HG02840 (cell line): Measurements from ENCODE around the gene EFHD1.
"Not testable (repeated sequence)": the region's sequence is repeated elsewhere in the genome, so short reads cannot be mapped to it uniquely, and the experiment has no call there.

Experiments used
- ATAC-seq: cut with Tn5 transposase; IDR thresholded peaks from one replicate; pipeline ENCODE4 v1.9.1; 2021; ENCODE audit warnings: mild to moderate bottlenecking, moderate library complexity, moderate number of reproducible peaks; ENCODE audit not compliant: unreplicated experiment, low FRiP score

Gene EFHD1

DNA sequence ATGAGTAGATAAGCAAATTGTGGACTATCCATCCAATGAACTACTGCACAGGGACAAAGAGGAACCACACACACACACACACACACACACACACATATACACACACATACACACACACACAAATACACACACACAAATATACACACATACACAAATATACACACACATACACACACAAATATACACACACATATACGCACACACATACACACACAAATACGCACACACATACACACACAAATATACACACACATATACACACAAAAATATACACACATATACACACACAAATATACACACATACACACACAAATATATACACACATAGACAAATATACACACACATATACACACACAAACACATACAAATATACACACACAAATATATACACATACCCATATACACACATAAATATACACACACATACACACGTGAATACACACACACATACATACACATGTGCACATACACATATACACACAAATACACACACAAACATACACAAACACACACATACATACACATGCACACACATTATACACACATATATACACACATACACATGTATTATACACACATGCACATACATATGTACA is 19.8 kb upstream of the EFHD1 start:
- no peak for ATAC-seq

DNA sequence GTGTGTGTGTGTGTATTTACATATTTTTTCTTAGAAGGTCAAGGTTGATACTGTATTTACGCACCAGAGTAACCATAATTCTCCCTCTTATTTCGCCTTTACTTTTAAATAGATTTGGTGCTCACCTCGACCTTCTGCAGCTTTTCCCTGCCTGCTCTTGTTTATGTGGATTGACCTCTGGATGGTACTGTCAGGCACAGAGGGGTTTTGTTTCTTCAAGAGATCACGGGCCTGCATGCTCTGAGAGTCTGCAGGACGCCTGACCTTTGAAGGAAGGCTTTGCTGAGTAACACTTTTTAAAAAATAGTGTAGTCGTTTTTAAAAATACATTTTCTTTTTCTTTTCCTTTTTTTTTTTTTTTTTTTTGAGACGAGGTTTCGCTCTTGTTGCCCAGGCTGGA is 18.1 kb upstream of the EFHD1 start:
- no peak for ATAC-seq

DNA sequence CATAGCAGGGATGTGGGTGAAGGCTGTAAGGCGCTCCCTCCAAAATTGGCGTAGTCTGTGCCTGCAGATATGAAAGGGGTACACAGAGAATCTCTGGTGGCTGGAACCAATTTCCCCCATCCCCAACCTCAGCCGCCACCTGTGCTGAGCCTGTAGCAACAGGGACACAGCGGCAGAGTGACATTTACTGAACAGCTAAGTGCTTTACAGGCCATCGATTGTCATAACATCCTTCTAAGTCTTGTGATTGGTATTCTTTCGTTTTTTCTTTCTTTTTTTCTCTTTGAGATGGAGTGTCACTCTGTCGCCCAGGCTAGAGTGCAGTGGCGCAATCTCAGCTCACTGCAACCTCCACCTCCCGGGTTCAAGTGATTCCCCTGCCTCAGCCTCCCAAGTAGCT is 12.2 kb upstream of the EFHD1 start:
- ATAC-seq = no peak

DNA sequence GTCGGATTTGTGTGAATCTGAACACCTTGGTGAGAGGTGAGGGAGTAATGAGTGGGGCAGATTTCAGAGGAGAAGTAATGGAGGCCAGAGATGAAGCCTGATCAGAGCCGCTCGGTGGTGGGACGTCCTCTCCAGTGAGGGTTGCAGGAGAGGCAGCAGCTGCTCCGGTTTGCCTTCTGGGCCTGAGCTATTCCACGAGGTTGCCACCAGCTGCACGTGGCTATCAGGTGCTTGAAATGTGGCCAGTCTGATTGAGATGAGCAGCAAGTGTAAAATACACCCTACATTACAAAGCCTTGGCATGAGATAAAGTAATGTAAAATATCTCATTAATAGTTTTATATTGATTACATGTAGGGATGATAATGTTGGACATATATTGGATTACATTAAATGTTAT is 10.8 kb upstream of the EFHD1 start:
- no peak for ATAC-seq

DNA sequence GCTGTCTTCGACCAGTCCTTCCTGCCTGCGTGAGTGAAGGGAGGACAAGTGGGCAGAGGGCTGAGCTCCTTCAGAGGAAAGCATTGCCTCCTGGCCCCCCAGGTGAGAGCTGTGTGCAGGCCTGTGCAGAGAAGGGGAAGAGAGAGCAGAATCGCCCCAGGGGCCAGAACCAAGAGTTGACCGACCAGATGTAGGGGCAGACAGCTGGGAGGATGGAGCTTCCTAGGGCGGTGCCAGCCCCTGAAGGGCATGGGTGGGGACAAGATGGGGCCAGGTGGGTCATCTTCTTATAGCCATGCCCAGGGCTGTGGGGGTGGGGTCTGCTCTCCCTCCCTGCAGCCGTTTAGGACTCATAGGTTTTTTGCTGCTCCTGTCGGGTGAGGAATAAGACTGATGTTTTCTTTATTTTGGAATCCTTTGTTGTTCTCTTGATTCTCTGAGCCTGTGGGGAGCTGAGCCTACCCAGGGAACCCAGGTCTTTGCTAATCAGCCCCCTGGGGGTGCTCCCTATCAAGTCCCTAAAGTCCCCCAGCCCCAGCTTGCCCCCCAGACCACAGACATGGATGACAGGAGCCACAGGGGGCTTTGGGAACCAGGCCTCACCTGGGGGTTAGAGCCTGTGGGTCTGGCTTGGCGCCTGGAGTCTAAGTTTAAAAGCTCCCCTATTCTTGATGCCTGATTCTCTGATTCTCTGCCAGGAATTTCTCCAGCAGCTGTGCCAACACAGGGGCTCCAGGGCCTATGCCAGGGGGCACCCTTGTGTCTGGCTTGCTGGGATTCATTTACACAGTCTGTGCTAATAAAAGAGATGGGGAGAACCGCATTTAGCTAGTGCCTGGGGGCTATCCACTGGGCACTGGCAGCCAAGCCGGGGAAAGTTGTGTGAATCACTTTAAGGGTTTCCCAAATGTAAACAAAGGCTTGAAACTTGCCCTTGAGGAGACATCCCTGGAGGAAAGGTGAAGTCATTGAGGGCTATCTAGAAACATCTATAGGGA is 9.3 kb upstream of the EFHD1 start:
- ATAC-seq = no peak

DNA sequence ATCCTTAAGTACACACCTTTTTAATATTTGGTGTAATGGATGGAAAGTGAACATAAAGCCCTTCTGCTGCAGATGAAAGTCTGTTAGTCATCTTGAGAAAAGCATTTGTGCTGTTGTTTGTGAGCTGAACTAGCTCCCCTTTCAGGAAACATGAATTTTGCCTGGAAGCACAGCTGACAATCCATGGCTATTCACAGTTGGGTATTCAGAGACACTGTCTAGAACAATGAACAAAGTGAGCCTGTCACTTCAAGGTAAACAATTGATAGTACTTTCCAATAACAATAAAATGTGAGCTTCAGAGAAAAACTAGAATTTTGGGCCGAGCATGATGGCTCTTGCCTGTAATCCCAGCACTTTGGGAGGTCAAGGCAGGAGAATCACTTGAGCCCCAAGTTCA is 6.8 kb upstream of the EFHD1 start:
- ATAC-seq = no peak

DNA sequence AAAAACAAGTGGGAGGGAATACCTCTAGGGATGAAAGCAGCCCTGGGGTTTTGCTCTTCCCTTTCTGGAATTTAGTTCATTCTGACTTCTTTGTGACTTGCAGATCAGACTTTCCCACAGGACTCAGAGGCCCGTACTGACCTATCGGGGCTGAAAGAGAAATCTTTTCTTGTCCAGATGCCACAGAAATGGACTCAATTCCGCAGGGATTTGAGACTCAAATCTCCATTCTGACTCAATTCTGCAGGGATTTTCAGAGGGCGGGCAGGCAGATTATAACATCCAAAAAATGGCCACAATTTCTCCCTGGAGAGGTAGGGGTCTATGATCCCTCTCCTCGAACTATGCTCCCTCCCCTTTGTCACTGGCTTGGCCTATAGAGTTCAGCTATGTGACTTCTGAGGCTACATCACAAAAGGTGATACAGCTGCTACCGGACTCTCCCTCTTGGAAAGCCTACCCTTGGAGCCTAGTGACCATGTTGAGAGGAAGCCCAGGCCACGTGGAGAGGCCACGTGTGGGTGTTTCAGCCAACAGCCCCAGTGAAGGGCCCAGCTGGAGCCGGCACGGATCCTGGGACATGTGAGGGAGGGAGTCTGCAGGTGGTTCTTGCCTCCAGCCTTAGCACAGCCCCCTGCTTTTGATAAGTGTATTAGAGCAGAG is 4.8 kb upstream of the EFHD1 start:
- no peak for ATAC-seq

DNA sequence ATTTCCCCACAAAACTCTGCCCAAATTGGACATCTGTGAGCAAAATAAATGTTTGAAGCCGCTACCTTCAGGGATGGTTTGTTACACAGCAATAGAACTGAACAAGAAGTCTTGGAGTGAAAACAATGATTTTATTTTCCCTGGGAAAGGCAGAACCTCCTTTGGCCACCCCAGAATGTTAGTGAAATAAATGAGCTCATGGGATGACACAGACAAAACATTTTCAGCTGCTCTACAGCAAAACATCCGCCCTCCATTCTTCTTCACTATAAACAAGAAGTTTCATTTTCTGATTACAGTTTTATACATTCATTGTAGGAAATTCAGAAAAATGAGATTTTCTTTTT is 4.3 kb upstream of the EFHD1 start:
- no peak for ATAC-seq

DNA sequence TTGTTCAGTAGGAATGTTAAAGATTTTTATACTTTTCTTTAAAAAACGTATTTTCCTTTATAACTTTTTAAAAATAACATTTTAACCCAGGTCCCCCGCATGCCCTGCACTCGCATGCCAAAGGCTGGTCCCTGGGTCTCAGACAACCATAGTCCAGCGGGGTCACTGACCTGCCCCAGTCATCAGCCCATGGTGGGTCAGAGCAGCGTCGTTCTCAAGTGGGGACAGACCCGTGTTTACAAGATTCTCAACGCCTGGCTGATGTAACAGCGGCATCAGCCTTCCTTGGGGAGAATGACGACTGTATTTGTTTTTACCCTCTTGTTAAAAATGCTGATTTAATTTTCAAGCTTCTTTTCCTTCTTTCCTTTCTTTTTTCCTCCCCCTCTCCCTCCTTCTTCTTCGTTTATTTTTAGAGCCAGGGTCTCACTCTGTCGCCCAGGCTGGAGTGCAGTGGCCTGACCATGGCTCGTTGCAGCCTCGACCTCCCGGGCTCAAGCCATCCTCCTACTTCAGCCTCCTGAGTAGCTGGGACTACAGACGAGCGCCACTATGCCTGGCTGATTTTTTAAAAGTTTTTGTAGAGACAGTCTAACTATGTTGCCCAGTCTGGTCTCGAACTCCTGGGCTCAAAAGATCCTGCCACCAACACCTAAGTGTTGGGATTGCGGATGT is 1.0 kb upstream of the EFHD1 start:
- no peak for ATAC-seq

DNA sequence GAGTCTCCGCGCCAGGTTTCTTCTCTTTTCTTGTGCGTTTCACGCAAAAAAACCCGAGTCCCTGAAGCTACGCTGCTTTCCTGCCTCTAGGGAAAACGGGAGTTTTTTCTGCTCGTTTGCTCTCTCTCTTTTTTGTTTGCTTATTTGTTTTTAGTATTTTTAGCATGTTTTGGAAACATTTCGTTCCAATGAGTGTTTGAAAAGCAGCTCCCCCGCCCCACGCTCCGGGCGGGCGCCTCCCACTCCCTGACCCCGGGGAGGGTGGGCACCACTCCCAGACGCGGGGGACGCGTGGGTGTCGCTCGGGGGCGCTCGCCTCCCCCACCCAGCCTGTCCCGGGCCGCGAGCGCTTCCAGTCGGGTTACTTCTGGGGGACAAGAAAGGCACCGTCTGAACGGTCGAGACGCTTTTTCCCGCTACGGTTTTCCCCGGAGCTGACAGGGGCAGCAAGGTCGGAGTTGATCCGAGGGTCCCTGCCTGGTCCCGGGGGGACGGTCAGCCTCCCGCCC is 446 bp upstream of the EFHD1 start:
- ATAC-seq = no peak

DNA sequence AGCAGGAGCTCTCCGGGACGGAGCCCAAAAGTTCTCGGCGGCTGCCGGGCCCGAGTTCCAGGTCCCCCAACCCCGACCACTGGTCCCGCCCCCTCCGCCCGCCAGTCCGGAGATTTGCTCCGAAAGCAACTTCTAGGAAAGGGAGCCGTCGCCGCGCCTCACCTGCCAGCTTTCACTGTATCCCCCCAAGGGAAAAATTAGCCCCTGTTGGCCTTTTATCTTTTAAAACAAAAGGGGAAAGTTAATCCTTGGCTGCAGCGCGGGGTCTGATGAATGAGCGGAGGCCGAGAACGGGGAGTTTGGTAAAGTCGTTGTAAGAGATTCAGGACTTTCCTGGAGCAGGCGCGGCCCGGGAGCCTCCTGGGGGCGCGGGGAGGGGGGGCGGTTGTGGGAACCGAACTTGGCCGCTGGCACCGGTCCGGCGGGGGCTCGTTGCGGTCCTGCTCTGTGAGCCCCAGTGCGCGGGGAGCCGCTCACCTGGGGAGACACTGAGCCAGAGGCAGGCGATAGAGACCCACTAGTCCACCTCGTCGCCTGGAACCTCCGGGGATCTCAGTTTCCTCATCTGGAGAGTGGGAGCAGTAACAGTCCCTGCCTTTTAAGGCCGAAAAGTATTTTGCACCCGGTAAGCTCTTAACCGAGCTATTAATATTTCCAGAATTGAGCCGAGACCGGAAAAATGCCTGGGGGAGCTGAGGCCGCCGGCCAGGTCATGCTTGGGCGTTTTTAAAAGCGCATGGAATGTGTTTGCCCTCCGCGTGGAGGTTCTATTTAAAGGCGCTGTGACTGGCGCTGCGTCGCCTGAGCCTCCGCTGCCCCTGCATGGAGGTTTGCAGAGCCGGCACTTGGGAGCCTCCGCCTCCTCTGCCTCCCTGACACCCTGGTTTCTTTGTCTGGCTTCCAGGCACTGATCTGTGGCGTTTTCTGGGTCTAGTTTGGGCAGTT is 1.1 kb downstream of the EFHD1 start:
- ATAC-seq = no peak

DNA sequence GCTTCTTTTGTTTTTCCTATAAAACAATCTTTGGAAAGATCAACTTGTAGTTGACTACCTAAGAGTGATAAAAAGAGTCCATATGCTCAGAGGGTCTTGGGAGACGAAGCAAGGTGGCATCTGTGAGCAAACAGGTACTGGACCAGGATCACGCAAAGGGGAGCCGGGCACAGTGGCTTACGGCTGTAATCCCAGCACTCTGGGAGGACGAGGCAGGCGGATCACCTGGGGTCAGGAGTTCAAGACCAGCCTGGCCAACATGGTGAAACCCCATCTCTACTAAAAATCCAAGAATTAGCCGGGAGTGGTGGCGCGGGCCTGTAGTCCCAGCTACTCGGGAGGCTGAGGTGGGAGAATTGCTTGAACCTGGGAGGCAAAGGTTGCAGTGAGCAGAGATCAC is 2.0 kb downstream of the EFHD1 start:
- not testable (repeated sequence) for ATAC-seq

DNA sequence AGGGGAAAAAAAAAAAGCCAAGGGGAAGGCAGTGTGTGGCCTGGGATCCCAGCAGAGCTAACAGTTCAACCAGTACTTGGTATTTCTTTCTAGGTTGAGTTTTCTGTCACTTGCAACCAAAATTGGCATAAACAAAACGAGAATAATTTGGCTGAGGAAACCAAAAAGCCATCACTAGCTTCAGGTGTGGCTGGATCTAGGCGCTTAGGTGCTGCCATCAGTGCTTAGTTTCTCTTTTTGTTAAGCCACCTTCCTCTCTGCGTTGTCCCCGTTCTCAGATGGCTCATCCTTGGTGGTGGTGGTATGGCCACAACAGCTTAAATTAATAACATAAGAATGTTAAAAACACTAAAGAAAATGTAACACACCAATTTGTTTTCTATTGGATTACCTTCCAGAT is 2.4 kb downstream of the EFHD1 start:
- ATAC-seq = no peak

DNA sequence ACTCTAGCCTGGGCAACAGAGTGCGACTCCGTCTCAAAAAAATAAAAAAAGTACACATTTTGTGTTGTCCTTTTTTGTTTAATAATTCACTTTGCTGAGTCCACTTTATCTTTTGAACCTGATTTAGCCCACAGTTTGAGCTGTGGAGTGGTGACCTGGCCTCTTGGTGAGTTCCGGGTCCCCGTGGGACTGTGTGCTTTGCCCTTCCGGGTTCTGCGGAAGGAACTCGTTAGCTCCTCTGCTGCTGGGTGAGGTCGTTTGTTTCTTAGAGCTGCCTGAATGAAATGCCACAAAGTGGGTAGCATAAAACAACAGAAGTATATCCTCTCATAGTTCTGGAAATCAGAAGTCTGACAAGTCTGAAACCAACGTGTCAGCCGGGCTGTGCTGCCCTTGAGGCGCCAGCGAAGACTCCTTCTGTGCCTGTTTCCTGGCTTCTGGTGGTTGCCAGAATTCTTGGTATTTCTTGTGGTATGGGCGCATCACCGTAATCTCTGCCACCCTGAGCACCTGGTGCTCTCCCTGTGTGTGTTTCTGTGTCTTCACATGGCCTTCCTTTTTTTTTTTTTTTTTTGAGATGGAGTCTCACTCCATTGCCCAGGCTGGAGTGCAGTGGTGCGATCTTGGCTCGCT is 3.5 kb downstream of the EFHD1 start:
- ATAC-seq = no peak

DNA sequence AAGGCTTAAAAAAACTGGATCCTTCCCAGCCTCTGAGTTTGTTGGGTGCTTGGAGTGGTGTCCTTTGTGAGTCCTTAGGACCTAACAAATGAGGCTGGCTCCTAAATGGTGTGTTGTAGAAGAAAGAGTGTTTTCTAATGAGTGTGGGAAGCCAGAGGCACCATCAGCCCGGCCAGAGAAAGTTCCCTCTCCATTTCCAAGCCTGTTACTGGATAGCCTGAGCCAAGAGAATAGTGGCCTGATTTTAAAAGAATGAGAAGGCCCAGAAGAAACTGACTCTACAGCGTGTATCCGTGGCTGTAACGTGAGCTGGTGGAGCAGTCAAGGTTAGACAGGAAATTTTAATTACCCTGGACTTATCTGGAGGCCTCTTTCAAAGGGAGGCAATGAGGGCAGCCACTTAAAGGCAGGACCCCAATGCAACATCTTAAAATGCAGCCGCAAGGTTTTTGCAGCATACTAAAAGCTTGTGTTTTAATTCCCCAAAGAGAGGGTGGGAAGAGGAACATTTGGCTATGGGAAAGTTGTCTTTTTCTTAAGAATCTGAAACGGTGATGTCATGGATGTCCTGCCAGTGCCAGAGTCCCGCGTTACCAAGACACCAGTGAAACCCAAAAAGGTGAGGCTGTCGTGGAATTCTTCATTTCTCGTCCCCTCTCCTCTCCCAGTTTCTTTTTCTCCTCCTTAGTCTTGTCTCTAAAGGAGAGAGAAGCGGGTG is 4.6 kb downstream of the EFHD1 start:
- ATAC-seq = no peak

DNA sequence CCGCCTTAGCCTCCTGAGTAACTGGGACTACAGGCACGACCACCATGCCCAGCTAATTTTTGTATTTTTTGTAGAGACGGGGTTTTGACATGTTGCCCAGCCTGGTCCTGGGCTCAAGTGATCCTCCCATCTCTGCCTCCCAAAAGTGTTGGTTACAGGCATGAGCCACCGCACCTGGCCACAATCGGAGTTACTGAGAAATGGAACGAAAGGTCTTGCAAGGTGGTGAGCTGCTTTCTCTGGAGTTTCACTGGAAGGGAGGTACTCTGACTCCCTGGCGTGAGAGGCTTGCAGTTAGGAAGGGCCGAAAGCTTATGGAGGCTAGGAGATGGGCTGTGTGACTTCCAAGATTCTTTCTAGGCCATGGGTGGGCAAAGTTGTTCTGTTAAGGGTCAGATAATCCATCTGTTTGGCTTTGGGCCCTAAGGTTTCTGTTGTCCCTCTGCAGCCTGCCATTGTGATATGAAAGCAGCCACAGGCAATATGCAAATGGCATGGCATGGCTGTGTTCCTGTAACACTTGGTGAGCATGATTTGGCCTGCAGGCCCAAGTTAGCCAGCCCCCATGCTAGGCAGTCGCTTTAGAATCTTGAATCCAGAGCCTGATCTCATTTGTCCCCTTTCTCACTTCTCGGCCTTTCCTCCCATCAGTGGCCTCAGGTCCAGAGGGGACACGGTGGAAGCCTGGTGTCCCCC is 7.9 kb downstream of the EFHD1 start:
- ATAC-seq = no peak

DNA sequence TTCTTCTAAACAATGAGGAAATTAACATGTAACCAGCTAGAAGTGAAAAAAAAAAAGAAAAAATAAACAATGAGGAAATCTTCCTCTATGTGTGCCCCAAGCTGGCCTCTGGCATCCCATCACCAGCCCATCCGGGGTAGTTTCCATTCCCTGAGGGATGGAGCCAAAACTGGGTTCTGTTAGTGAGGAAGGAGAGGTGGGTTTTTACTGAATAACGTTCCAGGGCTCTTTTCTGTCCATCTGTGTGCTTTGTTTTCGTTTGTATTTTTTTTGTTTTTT is 9.7 kb downstream of the EFHD1 start:
- ATAC-seq = no peak

DNA sequence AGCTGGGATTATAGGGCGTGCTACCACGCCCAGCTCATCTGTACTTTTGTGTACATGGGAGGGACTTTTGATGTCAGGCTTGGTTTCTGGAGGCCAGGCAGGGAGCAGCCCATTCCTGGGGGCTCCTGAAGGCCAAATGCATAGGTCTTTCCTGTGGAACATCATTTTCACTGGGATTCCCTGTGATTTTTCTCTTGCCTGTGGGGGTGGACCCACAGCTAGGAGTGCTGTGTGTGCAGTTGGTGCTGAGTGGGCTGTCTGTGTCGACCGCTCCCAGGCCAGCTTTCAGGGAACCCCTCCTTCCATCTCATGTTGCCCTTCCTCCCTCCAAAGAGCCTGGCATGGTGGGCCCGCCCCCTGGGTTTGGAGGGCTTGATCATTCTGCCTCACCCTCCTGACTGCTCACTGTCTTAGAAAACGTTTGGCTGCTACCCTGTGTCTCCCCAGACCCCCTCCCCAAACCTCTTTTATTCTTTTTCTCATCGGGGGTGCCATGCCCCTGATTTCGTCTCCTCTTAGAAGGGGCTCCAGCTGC is 10.5 kb downstream of the EFHD1 start:
- ATAC-seq = no peak
